ENCODE measurements around the gene EPHA2. TPM values are rescaled to one million over a fixed set of nuclear protein-coding genes. Genes with fewer than 3 reads are reported as not detected.

The EPHA2 gene
- total and polyA plus RNA-seq, 2 experiments from 2014 or later, result 7.5 to 51.2 TPM

- H3K4me1 Mint-ChIP-seq, result peaks cover 29% of the 10 kb centered on the region
- H2AFZ ChIP-seq, result no peak overlapping the region
- 0 out of 2 replicates have a peak, but pooled peaks cover 3% of the 10 kb centered on the region for H4K20me1 ChIP-seq (replicated peaks; ENCODE audit: insufficient read depth)
- no peak overlapping the region for H3K4me2 ChIP-seq
- H3K4me3 ChIP-seq, result no peak overlapping the region
- no peak for ATAC-seq
- H3K79me2 ChIP-seq (replicated peaks; ENCODE audit: insufficient read depth), result no peaks in the 10 kb centered on the region
- H3K27ac Mint-ChIP-seq, result no peak overlapping the region
- DNase-seq (ENCODE audit: low spot score), result no peak
- H3K36me3 Mint-ChIP-seq (ENCODE audit: low read depth), result peaks cover 60% of the 10 kb centered on the region
- H3K27ac ChIP-seq (ENCODE audit: low read depth), result no peak overlapping the region
- H3K27me3 Mint-ChIP-seq (ENCODE audit: insufficient read depth, low read depth, poor library complexity), result peaks cover 14% of the 10 kb centered on the region
- no peaks in the 10 kb centered on the region for H3K9me3 Mint-ChIP-seq
- TF ChIP-seq CREB1 (CRISPR knock-in tag; IDR thresholded peaks at IDR 0.05; ENCODE audit: low read depth), result no peak
- no peak for TF ChIP-seq ZNF114 (CRISPR knock-in tag; IDR thresholded peaks at IDR 0.05)
- TF ChIP-seq POLR2AphosphoS5 (IDR thresholded peaks at IDR 0.05; ENCODE audit: low read depth), result no peak
- no peak for TF ChIP-seq NANOG (IDR thresholded peaks at IDR 0.05; ENCODE audit: borderline replicate concordance)
- TF ChIP-seq ZNF331 (CRISPR knock-in tag; IDR thresholded peaks at IDR 0.05; ENCODE audit: low read depth), result no peak
- TF ChIP-seq, protein P1, sequence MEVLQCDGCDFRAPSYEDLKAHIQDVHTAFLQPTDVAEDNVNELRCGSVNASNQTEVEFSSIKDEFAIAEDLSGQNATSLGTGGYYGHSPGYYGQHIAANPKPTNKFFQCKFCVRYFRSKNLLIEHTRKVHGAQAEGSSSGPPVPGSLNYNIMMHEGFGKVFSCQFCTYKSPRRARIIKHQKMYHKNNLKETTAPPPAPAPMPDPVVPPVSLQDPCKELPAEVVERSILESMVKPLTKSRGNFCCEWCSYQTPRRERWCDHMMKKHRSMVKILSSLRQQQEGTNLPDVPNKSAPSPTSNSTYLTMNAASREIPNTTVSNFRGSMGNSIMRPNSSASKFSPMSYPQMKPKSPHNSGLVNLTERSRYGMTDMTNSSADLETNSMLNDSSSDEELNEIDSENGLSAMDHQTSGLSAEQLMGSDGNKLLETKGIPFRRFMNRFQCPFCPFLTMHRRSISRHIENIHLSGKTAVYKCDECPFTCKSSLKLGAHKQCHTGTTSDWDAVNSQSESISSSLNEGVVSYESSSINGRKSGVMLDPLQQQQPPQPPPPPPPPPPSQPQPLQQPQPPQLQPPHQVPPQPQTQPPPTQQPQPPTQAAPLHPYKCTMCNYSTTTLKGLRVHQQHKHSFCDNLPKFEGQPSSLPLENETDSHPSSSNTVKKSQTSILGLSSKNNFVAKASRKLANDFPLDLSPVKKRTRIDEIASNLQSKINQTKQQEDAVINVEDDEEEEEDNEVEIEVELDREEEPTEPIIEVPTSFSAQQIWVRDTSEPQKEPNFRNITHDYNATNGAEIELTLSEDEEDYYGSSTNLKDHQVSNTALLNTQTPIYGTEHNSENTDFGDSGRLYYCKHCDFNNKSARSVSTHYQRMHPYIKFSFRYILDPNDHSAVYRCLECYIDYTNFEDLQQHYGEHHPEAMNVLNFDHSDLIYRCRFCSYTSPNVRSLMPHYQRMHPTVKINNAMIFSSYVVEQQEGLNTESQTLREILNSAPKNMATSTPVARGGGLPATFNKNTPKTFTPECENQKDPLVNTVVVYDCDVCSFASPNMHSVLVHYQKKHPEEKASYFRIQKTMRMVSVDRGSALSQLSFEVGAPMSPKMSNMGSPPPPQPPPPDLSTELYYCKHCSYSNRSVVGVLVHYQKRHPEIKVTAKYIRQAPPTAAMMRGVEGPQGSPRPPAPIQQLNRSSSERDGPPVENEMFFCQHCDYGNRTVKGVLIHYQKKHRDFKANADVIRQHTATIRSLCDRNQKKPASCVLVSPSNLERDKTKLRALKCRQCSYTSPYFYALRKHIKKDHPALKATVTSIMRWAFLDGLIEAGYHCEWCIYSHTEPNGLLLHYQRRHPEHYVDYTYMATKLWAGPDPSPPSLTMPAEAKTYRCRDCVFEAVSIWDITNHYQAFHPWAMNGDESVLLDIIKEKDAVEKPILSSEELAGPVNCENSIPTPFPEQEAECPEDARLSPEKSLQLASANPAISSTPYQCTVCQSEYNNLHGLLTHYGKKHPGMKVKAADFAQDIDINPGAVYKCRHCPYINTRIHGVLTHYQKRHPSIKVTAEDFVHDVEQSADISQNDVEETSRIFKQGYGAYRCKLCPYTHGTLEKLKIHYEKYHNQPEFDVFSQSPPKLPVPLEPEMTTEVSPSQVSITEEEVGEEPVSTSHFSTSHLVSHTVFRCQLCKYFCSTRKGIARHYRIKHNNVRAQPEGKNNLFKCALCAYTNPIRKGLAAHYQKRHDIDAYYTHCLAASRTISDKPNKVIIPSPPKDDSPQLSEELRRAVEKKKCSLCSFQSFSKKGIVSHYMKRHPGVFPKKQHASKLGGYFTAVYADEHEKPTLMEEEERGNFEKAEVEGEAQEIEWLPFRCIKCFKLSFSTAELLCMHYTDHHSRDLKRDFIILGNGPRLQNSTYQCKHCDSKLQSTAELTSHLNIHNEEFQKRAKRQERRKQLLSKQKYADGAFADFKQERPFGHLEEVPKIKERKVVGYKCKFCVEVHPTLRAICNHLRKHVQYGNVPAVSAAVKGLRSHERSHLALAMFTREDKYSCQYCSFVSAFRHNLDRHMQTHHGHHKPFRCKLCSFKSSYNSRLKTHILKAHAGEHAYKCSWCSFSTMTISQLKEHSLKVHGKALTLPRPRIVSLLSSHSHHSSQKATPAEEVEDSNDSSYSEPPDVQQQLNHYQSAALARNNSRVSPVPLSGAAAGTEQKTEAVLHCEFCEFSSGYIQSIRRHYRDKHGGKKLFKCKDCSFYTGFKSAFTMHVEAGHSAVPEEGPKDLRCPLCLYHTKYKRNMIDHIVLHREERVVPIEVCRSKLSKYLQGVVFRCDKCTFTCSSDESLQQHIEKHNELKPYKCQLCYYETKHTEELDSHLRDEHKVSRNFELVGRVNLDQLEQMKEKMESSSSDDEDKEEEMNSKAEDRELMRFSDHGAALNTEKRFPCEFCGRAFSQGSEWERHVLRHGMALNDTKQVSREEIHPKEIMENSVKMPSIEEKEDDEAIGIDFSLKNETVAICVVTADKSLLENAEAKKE (CRISPR knock-in tag; IDR thresholded peaks at IDR 0.05), result no peak
- no peak for TF ChIP-seq STAT1 (IDR thresholded peaks at IDR 0.05; ENCODE audit: unreplicated experiment)
- TF ChIP-seq, protein P2, sequence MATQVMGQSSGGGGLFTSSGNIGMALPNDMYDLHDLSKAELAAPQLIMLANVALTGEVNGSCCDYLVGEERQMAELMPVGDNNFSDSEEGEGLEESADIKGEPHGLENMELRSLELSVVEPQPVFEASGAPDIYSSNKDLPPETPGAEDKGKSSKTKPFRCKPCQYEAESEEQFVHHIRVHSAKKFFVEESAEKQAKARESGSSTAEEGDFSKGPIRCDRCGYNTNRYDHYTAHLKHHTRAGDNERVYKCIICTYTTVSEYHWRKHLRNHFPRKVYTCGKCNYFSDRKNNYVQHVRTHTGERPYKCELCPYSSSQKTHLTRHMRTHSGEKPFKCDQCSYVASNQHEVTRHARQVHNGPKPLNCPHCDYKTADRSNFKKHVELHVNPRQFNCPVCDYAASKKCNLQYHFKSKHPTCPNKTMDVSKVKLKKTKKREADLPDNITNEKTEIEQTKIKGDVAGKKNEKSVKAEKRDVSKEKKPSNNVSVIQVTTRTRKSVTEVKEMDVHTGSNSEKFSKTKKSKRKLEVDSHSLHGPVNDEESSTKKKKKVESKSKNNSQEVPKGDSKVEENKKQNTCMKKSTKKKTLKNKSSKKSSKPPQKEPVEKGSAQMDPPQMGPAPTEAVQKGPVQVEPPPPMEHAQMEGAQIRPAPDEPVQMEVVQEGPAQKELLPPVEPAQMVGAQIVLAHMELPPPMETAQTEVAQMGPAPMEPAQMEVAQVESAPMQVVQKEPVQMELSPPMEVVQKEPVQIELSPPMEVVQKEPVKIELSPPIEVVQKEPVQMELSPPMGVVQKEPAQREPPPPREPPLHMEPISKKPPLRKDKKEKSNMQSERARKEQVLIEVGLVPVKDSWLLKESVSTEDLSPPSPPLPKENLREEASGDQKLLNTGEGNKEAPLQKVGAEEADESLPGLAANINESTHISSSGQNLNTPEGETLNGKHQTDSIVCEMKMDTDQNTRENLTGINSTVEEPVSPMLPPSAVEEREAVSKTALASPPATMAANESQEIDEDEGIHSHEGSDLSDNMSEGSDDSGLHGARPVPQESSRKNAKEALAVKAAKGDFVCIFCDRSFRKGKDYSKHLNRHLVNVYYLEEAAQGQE (IDR thresholded peaks at IDR 0.05; ENCODE audit: unreplicated experiment), result no peak
- TF ChIP-seq, protein P3, sequence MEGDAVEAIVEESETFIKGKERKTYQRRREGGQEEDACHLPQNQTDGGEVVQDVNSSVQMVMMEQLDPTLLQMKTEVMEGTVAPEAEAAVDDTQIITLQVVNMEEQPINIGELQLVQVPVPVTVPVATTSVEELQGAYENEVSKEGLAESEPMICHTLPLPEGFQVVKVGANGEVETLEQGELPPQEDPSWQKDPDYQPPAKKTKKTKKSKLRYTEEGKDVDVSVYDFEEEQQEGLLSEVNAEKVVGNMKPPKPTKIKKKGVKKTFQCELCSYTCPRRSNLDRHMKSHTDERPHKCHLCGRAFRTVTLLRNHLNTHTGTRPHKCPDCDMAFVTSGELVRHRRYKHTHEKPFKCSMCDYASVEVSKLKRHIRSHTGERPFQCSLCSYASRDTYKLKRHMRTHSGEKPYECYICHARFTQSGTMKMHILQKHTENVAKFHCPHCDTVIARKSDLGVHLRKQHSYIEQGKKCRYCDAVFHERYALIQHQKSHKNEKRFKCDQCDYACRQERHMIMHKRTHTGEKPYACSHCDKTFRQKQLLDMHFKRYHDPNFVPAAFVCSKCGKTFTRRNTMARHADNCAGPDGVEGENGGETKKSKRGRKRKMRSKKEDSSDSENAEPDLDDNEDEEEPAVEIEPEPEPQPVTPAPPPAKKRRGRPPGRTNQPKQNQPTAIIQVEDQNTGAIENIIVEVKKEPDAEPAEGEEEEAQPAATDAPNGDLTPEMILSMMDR (conservative IDR thresholded peaks at IDR 0.05; ENCODE audit: low read depth in 2 of 2), result no peak
- no peak for TF ChIP-seq EZH2phosphoT487 (IDR thresholded peaks at IDR 0.05; ENCODE audit: unreplicated experiment)
- TF ChIP-seq EZH2 (IDR thresholded peaks at IDR 0.05; ENCODE audit: low read depth, unreplicated experiment), result no peak
- no peak for TF ChIP-seq JUNB (IDR thresholded peaks at IDR 0.05; ENCODE audit: unreplicated experiment)
- TF ChIP-seq, protein P4, sequence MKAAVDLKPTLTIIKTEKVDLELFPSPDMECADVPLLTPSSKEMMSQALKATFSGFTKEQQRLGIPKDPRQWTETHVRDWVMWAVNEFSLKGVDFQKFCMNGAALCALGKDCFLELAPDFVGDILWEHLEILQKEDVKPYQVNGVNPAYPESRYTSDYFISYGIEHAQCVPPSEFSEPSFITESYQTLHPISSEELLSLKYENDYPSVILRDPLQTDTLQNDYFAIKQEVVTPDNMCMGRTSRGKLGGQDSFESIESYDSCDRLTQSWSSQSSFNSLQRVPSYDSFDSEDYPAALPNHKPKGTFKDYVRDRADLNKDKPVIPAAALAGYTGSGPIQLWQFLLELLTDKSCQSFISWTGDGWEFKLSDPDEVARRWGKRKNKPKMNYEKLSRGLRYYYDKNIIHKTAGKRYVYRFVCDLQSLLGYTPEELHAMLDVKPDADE (IDR thresholded peaks at IDR 0.05), result no peak
- no peaks in the 10 kb centered on the region for H3K9me2 ChIP-seq (ENCODE audit: insufficient read depth)
- peaks cover 15% of the 10 kb centered on the region for H3K36me3 ChIP-seq (ENCODE audit: insufficient read depth)
- H3K27me3 ChIP-seq (ENCODE audit: insufficient read depth), result no peaks in the 10 kb centered on the region
- 0 out of 2 replicates have a peak, but pooled peaks cover 5% of the 10 kb centered on the region for H3F3A ChIP-seq (replicated peaks; ENCODE audit: low read depth)
- no peak overlapping the region for H3K4me3 Mint-ChIP-seq
- H3K4me1 ChIP-seq (ENCODE audit: insufficient read depth), result peaks cover 16% of the 10 kb centered on the region; the same call in 1 of the 2 replicates
These were observed 30.4 kb downstream of the EPHA2 start for GRCh38 chr1:16125483-16125882.

Data from GM23338 (cell line).